MM.1S (cell line): ENCODE measurements around the gene DIRAS1.

Experiments used
- EZH2 ChIP-seq: fragments of 300-600 bp; sonication (generic); optimal IDR thresholded peaks from 2 replicates; pipeline ENCODE3; 2017; ENCODE audit warnings: low read depth, mild to moderate bottlenecking, antibody characterized with exemption, low read length, mixed read lengths
- TF ChIP-seq, protein P1 (sequence below): fragments of 300-600 bp; sonication (generic); IDR thresholded peaks from 2 replicates; pipeline ENCODE4 v1.5.1; 2016; ENCODE audit warnings: antibody characterized with exemption, low read length, mixed read lengths

DNA sequence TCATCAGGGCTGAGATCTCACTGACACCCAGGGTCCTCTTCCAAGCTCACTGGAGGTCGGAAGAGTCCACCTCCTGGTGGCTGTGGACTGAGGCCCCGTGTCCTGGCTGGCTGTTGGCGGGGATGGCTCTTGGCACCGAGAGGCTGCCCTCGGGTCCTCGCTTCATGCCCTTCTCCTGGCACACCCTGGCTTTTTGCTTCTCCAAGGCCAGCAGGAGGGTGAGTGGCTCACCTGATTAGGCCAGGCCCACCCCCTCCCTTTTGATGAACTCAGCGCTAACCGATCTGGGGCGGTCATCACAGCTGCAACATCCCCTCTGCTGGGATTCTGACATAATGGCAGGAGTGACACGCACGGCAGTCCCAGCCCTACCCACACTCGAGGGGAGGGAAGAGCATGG, 14.2 kb upstream of the DIRAS1 start:
- TF ChIP-seq, protein P1, sequence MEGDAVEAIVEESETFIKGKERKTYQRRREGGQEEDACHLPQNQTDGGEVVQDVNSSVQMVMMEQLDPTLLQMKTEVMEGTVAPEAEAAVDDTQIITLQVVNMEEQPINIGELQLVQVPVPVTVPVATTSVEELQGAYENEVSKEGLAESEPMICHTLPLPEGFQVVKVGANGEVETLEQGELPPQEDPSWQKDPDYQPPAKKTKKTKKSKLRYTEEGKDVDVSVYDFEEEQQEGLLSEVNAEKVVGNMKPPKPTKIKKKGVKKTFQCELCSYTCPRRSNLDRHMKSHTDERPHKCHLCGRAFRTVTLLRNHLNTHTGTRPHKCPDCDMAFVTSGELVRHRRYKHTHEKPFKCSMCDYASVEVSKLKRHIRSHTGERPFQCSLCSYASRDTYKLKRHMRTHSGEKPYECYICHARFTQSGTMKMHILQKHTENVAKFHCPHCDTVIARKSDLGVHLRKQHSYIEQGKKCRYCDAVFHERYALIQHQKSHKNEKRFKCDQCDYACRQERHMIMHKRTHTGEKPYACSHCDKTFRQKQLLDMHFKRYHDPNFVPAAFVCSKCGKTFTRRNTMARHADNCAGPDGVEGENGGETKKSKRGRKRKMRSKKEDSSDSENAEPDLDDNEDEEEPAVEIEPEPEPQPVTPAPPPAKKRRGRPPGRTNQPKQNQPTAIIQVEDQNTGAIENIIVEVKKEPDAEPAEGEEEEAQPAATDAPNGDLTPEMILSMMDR: no peak
- TF ChIP-seq EZH2: no peak
